NCI-H2081 treated with DMSO at 0.1 percent for 48 hours (cell line): Measurements from ENCODE around the gene ACE.

Source experiments
- DNase-seq: peaks from one replicate; lab custom pipeline; 2025; lab: John Stamatoyannopoulos, UW

The ACE gene

DNA sequence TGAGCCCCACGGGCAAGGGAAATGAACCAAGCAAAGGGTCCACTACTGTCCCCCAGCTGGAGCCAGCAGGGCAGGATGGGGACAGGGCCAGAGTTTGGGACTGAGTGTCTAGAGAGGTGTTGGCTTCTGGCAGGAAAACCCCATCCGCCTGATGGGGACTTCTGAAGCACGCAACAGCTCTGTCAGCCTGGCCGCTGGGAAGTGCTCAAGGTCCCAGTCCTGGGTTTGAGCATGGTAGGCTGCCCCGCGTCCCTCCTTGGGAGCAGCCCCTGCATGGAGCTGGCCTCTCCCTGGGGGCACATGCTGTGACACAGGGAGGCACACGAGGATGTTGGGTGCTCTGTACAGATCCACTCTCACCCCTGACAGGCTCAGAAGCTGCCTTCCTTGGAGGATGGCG, 14.6 kb downstream of the ACE start:
- no peak for DNase-seq

DNA sequence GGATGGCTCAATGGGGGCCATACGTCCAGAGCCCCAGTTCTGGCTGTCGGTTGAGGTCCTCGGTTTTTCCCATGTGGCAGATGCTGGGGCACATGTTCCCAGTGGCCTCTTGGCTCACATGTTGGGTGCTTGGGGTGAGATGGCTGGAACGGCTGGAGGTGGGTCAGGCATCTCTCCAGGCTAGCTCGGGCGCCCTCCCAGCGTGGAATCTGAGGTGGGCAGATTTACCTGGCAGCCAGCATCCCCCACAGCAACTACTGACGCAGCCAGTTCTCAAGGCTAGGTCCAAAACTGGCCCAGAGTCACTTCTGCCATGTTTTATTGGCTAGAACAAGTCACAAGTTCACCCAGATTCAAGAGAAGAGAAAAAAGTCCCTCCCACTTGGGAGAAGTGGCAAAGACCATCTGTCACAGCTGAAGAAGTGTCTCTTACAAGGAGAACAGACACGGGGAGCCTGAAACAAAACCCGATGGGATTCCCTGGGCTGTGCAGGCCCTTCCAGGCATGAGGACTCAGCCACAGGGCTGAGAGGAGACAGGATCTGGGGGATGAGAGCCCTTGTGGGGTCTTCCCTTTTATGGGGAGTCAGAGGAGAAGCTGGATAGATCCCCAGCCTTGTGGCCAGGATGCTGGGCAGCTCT, 15.2 kb downstream of the ACE start:
- no peak for DNase-seq

- no peak for DNase-seq
These were observed 16.1 kb downstream of the ACE start for GRCh38 chr17:63492940-63493339.

GRCh38 chr17:63493411-63493810, 16.6 kb downstream of the ACE start:
- no peak for DNase-seq

DNA sequence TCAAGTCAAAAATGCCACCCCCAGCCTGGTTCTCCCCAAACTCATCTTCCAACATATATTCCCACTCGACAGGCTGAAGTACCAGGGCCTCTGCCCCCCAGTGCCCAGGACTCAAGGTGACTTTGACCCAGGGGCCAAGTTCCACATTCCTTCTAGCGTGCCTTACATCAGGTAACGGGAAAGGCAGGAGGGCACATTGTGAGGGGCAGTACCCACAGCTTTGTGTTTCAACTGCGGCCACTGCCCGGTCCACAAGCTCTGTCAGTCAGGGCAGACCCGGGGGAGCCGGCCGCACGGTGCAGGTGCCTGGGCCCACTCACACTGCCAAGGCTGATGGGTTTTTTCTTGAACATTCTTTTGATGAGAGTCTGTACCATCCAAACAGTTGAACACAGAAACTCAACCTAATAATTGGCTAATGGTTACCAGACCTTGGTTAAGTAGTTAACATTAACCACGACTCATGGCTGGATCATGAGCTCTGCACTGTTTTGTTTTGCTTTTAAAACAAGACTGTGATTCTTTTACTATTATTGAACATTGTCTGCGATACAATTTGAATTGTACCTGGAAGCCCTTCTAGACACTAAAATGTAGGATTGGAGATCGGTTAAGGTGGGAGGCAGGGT, 17.6 kb downstream of the ACE start:
- no peak for DNase-seq

DNA sequence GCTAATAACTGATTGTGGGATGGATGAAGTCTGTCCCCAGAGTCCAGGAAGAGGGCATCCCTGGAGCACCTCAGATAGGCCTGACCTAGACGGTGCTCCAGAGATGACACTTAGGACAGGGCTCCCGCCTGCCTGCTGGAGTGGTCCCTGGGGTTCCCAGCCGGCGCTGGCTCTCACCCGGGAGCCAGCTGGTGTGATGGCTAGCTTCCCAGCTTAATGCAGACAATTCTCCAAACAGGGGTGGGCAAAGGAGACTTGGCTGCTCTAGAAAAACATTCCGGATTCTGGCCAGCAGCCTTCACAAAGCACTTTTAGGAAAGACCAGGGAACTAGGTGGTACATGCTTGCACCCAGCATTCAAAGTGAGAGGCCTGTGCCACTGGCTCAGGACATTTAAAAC, 18.6 kb downstream of the ACE start:
- no peak for DNase-seq

DNA sequence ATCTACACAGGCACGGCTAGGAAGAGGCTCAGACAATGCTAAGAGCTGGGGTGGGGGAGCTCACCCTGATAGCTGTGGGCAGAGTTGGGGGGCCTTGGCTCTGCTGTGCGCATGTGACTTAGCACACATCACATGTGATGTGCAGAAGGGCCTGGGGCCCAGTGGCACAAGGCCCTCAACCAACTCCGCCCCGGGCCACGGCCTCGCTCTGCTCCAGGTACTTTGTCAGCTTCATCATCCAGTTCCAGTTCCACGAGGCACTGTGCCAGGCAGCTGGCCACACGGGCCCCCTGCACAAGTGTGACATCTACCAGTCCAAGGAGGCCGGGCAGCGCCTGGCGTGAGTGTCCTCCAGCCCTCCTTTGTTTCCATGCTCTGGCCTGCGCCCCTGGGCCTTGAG, 19.3 kb downstream of the ACE start:
- DNase-seq = no peak

DNA sequence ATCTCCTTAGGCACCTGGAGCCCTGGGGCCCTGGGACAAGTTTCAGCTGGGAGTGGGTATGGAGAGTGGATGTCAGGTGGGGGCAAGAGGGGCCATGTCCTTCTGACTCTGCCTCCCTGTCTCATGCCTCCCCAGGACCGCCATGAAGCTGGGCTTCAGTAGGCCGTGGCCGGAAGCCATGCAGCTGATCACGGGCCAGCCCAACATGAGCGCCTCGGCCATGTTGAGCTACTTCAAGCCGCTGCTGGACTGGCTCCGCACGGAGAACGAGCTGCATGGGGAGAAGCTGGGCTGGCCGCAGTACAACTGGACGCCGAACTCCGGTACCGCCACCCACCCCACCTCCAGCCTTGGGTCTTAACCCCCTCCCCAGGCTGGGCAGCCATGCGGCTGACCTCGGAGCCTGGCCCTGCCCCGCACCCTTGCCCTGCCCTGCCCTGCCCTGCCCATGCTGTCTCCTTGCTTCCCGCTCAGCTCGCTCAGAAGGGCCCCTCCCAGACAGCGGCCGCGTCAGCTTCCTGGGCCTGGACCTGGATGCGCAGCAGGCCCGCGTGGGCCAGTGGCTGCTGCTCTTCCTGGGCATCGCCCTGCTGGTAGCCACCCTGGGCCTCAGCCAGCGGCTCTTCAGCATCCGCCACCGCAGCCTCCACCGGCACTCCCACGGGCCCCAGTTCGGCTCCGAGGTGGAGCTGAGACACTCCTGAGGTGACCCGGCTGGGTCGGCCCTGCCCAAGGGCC, 20.0 kb downstream of the ACE start:
- no peak for DNase-seq

GRCh38 chr17:63497708-63498483, 21.0 kb downstream of the ACE start:
- no peak for DNase-seq

- DNase-seq = no peak
These were observed 21.9 kb downstream of the ACE start for GRCh38 chr17:63498626-63499195.

DNA sequence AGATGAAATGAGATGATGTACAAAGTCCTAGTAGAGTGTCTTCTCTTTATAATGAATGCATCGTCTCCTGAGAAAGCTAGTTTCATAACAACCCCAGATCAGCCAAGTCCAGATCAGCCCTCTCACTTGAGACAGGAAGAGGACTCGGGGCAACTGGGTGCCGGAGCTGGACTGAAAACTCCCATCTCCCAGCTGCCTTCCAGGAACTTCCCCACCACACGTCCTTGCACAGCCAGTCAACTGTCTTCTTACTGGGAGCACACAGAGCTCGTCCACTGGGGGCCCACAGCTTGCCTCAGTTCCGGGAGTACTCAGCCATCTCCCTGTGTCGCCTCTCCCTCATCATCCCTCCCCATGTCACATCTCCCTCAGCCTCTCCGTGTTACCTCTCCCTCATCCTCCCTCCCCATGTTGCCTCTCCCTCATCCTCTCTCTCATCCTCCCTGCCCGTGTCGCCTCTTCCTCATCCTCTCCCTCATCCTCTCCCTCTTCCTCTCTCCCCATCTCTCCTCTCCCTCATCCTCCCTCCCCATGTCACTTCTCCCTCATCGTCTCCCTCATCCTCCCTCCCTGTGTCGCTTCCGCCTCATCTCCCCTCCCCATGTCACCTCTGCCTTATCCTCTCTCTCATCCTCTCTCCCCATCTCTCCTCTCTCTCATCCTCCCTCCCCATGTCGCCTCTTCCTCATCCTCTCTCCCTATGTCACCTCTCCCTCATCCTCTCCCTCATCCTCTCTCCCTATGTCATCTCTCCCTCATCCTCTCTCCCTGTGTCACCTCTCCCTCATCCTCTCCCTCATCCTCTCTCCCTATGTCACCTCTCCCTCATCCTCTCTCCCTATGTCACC, 23.9 kb downstream of the ACE start:
- DNase-seq = no peak

DNA sequence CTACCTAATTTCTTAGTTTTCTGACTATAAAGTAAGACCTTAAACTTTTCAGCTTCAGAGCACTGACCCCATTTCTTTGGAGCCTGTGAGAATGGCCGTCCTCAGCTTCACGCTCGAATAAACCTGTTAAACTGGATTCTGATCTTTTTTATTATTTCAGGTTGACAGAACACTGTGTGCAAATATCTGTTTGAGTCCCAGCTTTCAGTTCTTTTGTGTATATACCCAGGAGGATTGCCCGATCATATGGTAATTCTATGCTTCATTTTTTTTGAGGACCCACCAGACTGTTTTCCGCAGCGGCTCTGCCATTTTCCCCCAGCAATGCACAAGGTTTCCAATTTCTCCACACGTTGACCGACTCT, 26.5 kb downstream of the ACE start:
- DNase-seq = no peak

DNA sequence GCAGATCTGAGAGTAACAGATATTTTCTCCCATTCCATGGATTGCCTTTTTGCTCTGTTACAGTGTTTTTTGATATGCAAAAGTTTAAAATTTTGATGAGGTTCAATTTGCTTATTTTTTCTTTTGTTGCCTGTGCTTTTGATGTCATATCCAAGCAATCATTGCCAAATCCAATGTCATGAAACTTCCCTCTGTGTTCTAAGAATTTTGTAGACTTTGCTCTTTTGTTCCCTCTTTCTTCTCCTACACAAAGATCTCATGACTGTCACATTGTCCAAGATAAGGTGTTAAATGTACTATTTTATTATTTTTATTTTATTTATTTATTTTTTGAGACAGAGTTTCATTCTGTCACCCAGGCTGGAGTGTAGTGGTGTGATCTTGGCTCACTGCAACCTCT, 27.4 kb downstream of the ACE start:
- DNase-seq = no peak

DNA sequence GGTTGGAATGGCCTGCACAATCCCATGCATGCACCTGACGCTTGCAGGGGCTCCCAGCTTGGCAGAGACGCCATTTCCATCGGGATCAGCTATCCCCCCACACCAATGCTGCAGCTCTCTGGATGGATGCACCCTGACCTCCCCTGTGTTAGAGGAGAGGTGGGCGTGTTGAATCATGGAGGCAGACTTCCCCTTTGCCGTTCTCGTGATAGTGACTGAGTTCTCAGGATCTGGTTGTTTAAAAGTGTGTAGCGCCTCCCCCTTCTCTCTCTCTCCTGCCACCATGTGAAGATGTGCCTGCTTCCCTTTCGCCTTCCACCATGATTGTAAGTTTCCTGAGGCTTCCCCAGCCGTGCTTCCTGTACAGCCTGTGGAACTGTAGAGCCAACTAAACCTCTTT, 28.5 kb downstream of the ACE start:
- no peak for DNase-seq

DNA sequence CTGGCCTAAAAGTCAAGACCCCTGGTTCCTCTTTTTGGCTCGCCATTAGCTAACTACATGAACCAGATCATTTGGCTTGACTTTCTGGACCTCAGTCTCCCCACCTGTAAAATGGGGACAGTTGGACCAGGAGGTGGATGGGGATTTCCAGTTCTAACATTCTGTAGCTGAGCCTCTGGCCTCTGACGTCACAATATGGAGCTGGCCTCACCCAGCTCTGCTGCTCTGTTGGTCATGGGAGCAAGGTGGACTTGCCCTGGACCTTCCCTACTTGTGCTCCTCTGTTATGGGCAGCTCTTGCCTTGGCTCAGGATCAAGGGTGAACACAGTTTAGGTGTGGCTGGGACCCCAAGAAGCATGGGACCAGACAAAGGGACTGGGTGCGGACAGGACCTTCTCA, 29.8 kb downstream of the ACE start:
- DNase-seq = no peak

DNA sequence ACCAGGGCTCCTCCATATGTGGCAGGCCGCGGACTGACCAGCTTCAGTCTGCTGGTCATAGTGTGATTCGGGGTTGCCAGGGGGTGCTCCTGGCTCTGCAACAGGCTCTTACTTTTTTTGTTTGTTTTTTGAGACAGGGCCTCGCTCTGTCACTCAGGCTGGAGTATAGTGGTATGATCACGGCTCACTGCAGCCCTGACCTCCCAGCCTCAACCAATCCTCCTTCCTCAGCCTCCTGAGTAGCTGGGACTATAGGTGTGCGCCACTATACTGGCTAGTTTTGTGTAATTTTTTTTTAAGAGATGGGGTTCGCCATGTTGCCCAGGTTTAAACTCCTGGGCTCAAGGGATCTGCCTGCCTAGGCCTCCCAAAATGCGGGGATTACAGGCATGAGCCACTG, 34.5 kb downstream of the ACE start:
- no peak for DNase-seq

- no peak for DNase-seq
These were observed 35.5 kb downstream of the ACE start for GRCh38 chr17:63512388-63512787.

GRCh38 chr17:63512896-63513644, 36.2 kb downstream of the ACE start:
- no peak for DNase-seq

GRCh38 chr17:63514477-63514876, 37.6 kb downstream of the ACE start:
- no peak for DNase-seq

DNA sequence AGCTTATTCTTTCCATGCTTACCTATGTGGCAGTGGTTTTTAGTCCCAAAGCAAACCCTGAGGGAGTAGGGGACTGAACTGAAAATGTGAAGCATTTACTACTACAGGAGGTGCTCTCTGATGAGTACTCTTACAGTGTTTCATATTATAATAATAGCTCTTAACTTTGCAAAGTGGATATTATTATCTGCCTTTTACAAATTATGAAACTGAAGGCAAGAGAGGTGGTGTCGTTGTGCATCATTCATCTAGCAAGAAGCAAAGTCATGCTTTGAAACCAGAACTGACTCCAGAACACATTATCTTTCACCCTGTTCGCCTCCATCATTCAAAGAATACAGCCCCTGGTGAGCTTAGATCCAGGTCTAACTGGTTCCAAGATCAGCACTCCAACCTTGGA, 38.1 kb downstream of the ACE start:
- no peak for DNase-seq

GRCh38 chr17:63515426-63515825, 38.6 kb downstream of the ACE start:
- DNase-seq = no peak
